ENCODE data around the gene ITPKC. TPM values are rescaled to one million over a fixed set of nuclear protein-coding genes. Genes with fewer than 3 reads are reported as not detected.

ITPKC gene
- total and polyA plus RNA-seq, 7 donors: 6.9 to 19.2 (median 14.5) TPM

- DNase-seq (peak in 1 of 2 donors; percentile 13), ATAC-seq (no peak)
- Histone ChIP-seq H3K9me3 (no peaks in the 10 kb centered on the region), H3K4me1 (no peaks in the 10 kb centered on the region), H3K27me3 (ENCODE audit: insufficient read depth in 3 of 3, low read length in 2 of 3) (no peaks in the 10 kb centered on the region), H3K4me3 (no peak overlapping the region), H3K27ac (peak overlapping the region; percentile 60), H3K36me3 (ENCODE audit: insufficient read depth in 1 of 2, low read depth in 1 of 2) (peaks cover 3 to 92% of the 10 kb centered on the region in 2 donors)
- TF ChIP-seq CTCF (IDR thresholded peaks at IDR 0.05): no peak
- WGBS, 3 donors: 76 to 89% (median 85%) methylated on average over 2 of the region's 2 CpGs
- intact Hi-C loops (cut with DNase I): no loop called here
Observed at GRCh38 chr19:40672038-40672437, 44.9 kb upstream of the ITPKC start.

- no peak overlapping the region for H3K27ac ChIP-seq
- H3K4me3 ChIP-seq: no peak overlapping the region
- no peak for DNase-seq
- no peak for ATAC-seq
- intact Hi-C loops (cut with DNase I): no loop called here
- H3K27me3 ChIP-seq (ENCODE audit: insufficient read depth in 3 of 3, low read length in 2 of 3): no peaks in the 10 kb centered on the region
- WGBS, 3 donors: 91 to 96% (median 93%) methylated on average over 7 of the region's 7 CpGs
- H3K9me3 ChIP-seq: no peaks in the 10 kb centered on the region
- peaks cover 3 to 92% of the 10 kb centered on the region in 2 donors for H3K36me3 ChIP-seq (ENCODE audit: insufficient read depth in 1 of 2, low read depth in 1 of 2)
- TF ChIP-seq CTCF (IDR thresholded peaks at IDR 0.05): no peak
- H3K4me1 ChIP-seq: no peaks in the 10 kb centered on the region
Observed at GRCh38 chr19:40672573-40673299, 44.2 kb upstream of the ITPKC start.

- H3K4me1 ChIP-seq: no peaks in the 10 kb centered on the region
- H3K36me3 ChIP-seq (ENCODE audit: insufficient read depth in 1 of 2, low read depth in 1 of 2): peaks cover 3 to 93% of the 10 kb centered on the region in 2 donors
- no peaks in the 10 kb centered on the region for H3K27me3 ChIP-seq (ENCODE audit: insufficient read depth in 3 of 3, low read length in 2 of 3)
- no peak for ATAC-seq
- TF ChIP-seq CTCF (IDR thresholded peaks at IDR 0.05): no peak
- no peak for DNase-seq
- intact Hi-C loops (cut with DNase I): no loop called here
- WGBS, 3 donors: 93 to 94% (median 93%) methylated on average over 11 of the region's 11 CpGs
- H3K27ac ChIP-seq: no peak overlapping the region
- H3K9me3 ChIP-seq: no peaks in the 10 kb centered on the region
- no peak overlapping the region for H3K4me3 ChIP-seq
Observed at GRCh38 chr19:40673397-40673796, 43.5 kb upstream of the ITPKC start.

- TF ChIP-seq CTCF (IDR thresholded peaks at IDR 0.05): no peak
- ATAC-seq: peak in 1 of 4 donors; percentile 50
- DNase-seq: no peak
- Histone ChIP-seq H3K27me3 (ENCODE audit: insufficient read depth in 3 of 3, low read length in 2 of 3) (no peaks in the 10 kb centered on the region), H3K9me3 (no peaks in the 10 kb centered on the region), H3K36me3 (ENCODE audit: insufficient read depth in 1 of 2, low read depth in 1 of 2) (peaks cover 3 to 97% of the 10 kb centered on the region in 2 donors), H3K27ac (no peak overlapping the region), H3K4me1 (no peaks in the 10 kb centered on the region), H3K4me3 (no peak overlapping the region)
- intact Hi-C loops (cut with DNase I): no loop called here
- 70 to 89% (median 77%) methylated on average over 3 of the region's 3 CpGs for WGBS, 3 donors
Observed at GRCh38 chr19:40674291-40674690, 42.6 kb upstream of the ITPKC start.

GRCh38 chr19:40677156-40677555, 39.8 kb upstream of the ITPKC start:
- WGBS, 3 donors: 95 to 96% (median 96%) methylated on average over 23 of the region's 23 CpGs
- Histone ChIP-seq H3K27ac (no peak overlapping the region), H3K4me3 (no peak overlapping the region), H3K9me3 (no peaks in the 10 kb centered on the region), H3K36me3 (ENCODE audit: insufficient read depth in 1 of 2, low read depth in 1 of 2) (peaks cover 3 to 97% of the 10 kb centered on the region in 2 donors), H3K4me1 (no peaks in the 10 kb centered on the region), H3K27me3 (ENCODE audit: insufficient read depth in 3 of 3, low read length in 2 of 3) (no peaks in the 10 kb centered on the region)
- intact Hi-C loops (cut with DNase I): no loop called here
- DNase-seq (no peak), ATAC-seq (no peak)
- no peak for TF ChIP-seq CTCF (IDR thresholded peaks at IDR 0.05)
